Heart left ventricle (tissue), 16 donors: ENCODE measurements around the gene DOCK4. TPM values are rescaled to one million over a fixed set of nuclear protein-coding genes. Genes with fewer than 3 reads are reported as not detected.
A peak's percentile ranks its signal among the peaks of the same experiment; 100 is the strongest.

Source experiments
- ATAC-seq, 4 donors: fragments of 200-7000 bp; cut with Tn5 transposase; one replicate each; pipeline ENCODE4 v1.9.1; 2020 to 2022; ENCODE audit warnings: moderate library complexity in 4 of 4, mild to moderate bottlenecking in 3 of 4, moderate number of reproducible peaks in 1 of 4
- DNase-seq, 5 donors: peaks; one replicate each; pipeline ENCODE4 v3.0.0-alpha.2; 2020
- H3K27ac ChIP-seq, 12 donors: fragments of 200-600 bp; sonication (generic) in 4 of 12; one replicate each; pipeline versions ENCODE4 v1.5.0 to v1.8.0; 2016 to 2022; ENCODE audit warnings: mild to moderate bottlenecking in 2 of 12
- H3K27me3 ChIP-seq, 9 donors: fragments of 200-600 bp; sonication (generic) in 2 of 9; one replicate each; pipeline versions ENCODE4 v1.5.1 to v1.8.0; 2016 to 2022; ENCODE audit warnings: mild to moderate bottlenecking in 3 of 9
- H3K36me3 ChIP-seq, 9 donors: fragments of 200-600 bp; sonication (generic) in 2 of 9; one replicate each; pipeline versions ENCODE4 v1.5.0 to v1.8.0; 2018 to 2022; ENCODE audit warnings: mild to moderate bottlenecking in 2 of 9
- H3K4me1 ChIP-seq, 12 donors: fragments of 200-600 bp; sonication (generic) in 4 of 12; one replicate each; pipeline versions ENCODE4 v1.5.0 to v1.8.0; 2016 to 2022; ENCODE audit warnings: mild to moderate bottlenecking in 3 of 12
- H3K4me3 ChIP-seq, 12 donors: fragments of 200-600 bp; sonication (generic) in 4 of 12; one replicate each; pipeline versions ENCODE4 v1.5.0 to v1.8.0; 2017 to 2022; ENCODE audit warnings: mild to moderate bottlenecking in 9 of 12, moderate library complexity in 4 of 12
- H3K9me3 ChIP-seq, 12 donors: fragments of 200-600 bp; sonication (generic) in 4 of 12; one replicate each; pipeline versions ENCODE4 v1.5.0 to v1.8.0; 2016 to 2022; ENCODE audit warnings: mild to moderate bottlenecking in 1 of 12
- CTCF ChIP-seq, 12 donors: fragments of 200-600 bp; sonication (generic) in 4 of 12; IDR thresholded peaks; one replicate each; pipeline versions ENCODE4 v1.5.0 to v1.8.0; 2018 to 2022; ENCODE audit warnings: antibody characterized with exemption in 12 of 12, mild to moderate bottlenecking in 5 of 12
- POLR2A ChIP-seq, 2 donors: fragments of 450-650 bp; IDR thresholded peaks; one replicate each; pipeline ENCODE4 v1.6.1; 2017; ENCODE audit warnings: antibody characterized with exemption in 2 of 2, mild to moderate bottlenecking in 2 of 2, moderate library complexity in 2 of 2
- WGBS, 4 donors: extraction: QIAGEN DNeasy Blood & Tissue Kit in 2 of 4; methylation state at CpG; one replicate each; pipeline versions ENCODE4 v1.1.5 to v1.1.7; 2013 to 2018; 5-methylcytosine and 5-hydroxymethylcytosine counted together
- intact Hi-C, 10 donors: fragments of 100-400 bp; cut with DNase I; formaldehyde crosslinking; loops; one replicate each; pipeline versions ENCODE4 v1.11.1 to v1.14.2; 2022
- polyA plus RNA-seq, 2 donors: library from polyadenylated mRNA; stranded (reverse); fragments of 200-250 nt; gene quantifications; one replicate each; pipeline ENCODE4 v1.2.3, GENCODE V29; 2013
- total RNA-seq, 9 donors: library from RNA; depleted of rRNA in 2 of 9; stranded (reverse); fragments of >200 nt in 2 of 9; fragmentation: NEBNext Ultra II Directional in 3 of 9; extraction: Animal tissue kit (Norgen Biotek cat#: 25700) in 3 of 9; gene quantifications; one replicate each; pipeline versions ENCODE4 v1.1.0 to v1.2.4, GENCODE V29; 2016 to 2023
- donor health status: ischemic (EF 13 %, LVEDD 7.1; RV severe dilation, severe dysfunction).
- donor health status: healthy with polysubstance abuse.
- donor health status: DM: no; HTN: yes; CAD: no.
- donor health status: DM: no; HTN: no; CAD: no.
- donor health status: ischemic (EF 25% LVEDD 6.9; RV normal size, moderate dysfunction).
- donor health status: ischemic (EF 25% LVEDD 5.7; RV mildly dilated, moderate dysfunction).
- donor health status: healthy.
- donor health status: DM: yes; HTN: yes; CAD: no.
- donor health status: ischemic (EF 35%, LVEDD 5.7; RV mildly dilated, moderate dysfunction).
- donor health status: nonischemic (EF 11% LVEDD 7.7; RV severe dilation, severe dysfunction).
- donor health status: DM: yes; HTN: yes; CAD: no.
- donor health status: PGD.
- donor health status: ischemic (EF 29% LVEDD 5.4; RV normal size, mild dysfunction).
- donor health status: nonischemic (EF 23%, LVEDD 6.1; RV moderate dilation, normal function).

Gene DOCK4
- total and polyA plus RNA-seq, 11 donors: 5.1 to 40.8 (median 13.1) TPM

DNA sequence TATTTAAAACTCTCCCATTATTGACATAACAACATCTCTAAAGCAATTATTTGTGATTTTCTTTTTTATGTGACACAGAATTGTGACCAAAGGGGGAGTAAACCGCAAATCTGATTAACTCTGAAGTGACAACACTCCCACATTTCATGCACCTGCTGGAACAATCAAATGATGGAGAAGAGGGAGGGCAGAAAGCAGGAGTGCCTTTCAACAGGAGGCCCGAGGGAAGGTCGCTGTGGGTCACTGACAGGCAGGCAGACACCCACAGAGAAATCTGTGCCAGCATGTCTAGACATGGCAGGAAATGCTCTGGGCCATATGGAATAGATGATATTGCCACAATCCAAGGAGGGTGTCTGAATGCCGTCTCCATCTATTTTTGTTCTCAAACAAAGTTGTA is 247.3 kb downstream of the DOCK4 start:
- no peaks in the 10 kb centered on the region for H3K9me3 ChIP-seq
- H3K4me3 ChIP-seq: no peak overlapping the region
- no peak for ATAC-seq
- 43 to 49% (median 44%) methylated on average over 4 of the region's 4 CpGs for WGBS, 4 donors
- no peaks in the 10 kb centered on the region for H3K36me3 ChIP-seq
- H3K27ac ChIP-seq: no peak overlapping the region
- no peak for DNase-seq
- peaks cover 0 to 43% (median 22%) of the 10 kb centered on the region in 12 donors for H3K4me1 ChIP-seq
- H3K27me3 ChIP-seq: no peaks in the 10 kb centered on the region
- intact Hi-C loops: loop anchor here in 7 of 10 donors (5.0 to 10.0 kb wide), 6 partner anchors 56 to 456 kb away; partner anchors contain the start of genes DOCK4 (in 6 of the 7) and ZNF277 (in 6 of the 7)
- no peak for TF ChIP-seq POLR2A (IDR thresholded peaks at IDR 0.05)
- TF ChIP-seq CTCF (IDR thresholded peaks at IDR 0.05): no peak

GRCh38 chr7:111958431-111958830 is 247.8 kb downstream of the DOCK4 start:
- no peak for ATAC-seq
- intact Hi-C loops: loop anchor here in 7 of 10 donors (5.0 to 10.0 kb wide), 6 partner anchors 56 to 456 kb away; partner anchors contain the start of genes DOCK4 (in 6 of the 7) and ZNF277 (in 6 of the 7)
- no peaks in the 10 kb centered on the region for H3K36me3 ChIP-seq
- H3K27ac ChIP-seq: no peak overlapping the region
- WGBS, 4 donors: 79 to 88% (median 83%) methylated on average over 3 of the region's 3 CpGs
- peaks cover 0 to 48% (median 27%) of the 10 kb centered on the region in 12 donors for H3K4me1 ChIP-seq
- H3K4me3 ChIP-seq: no peak overlapping the region
- DNase-seq: no peak
- no peaks in the 10 kb centered on the region for H3K27me3 ChIP-seq
- no peaks in the 10 kb centered on the region for H3K9me3 ChIP-seq
- no peak for TF ChIP-seq POLR2A (IDR thresholded peaks at IDR 0.05)

- H3K36me3 ChIP-seq: no peaks in the 10 kb centered on the region
- WGBS, 4 donors: 54 to 81% (median 66%) methylated on average over 1 of the region's 1 CpG
- peaks cover 0 to 51% (median 29%) of the 10 kb centered on the region in 12 donors for H3K4me1 ChIP-seq
- intact Hi-C loops: loop anchor here in 7 of 10 donors (5.0 to 10.0 kb wide), 6 partner anchors 59 to 459 kb away; partner anchors contain the start of genes DOCK4 (in 6 of the 7) and ZNF277 (in 6 of the 7)
- H3K27me3 ChIP-seq: no peaks in the 10 kb centered on the region
- ATAC-seq (no peak), DNase-seq (no peak)
- H3K27ac ChIP-seq: peak overlapping the region in 2 of 12 donors; percentile 8 to 80
- TF ChIP-seq POLR2A (IDR thresholded peaks at IDR 0.05) (no peak), CTCF (IDR thresholded peaks at IDR 0.05) (no peak)
- no peaks in the 10 kb centered on the region for H3K9me3 ChIP-seq
- no peak overlapping the region for H3K4me3 ChIP-seq
Measured at GRCh38 chr7:111955616-111956015, 250.6 kb downstream of the DOCK4 start.

DNA sequence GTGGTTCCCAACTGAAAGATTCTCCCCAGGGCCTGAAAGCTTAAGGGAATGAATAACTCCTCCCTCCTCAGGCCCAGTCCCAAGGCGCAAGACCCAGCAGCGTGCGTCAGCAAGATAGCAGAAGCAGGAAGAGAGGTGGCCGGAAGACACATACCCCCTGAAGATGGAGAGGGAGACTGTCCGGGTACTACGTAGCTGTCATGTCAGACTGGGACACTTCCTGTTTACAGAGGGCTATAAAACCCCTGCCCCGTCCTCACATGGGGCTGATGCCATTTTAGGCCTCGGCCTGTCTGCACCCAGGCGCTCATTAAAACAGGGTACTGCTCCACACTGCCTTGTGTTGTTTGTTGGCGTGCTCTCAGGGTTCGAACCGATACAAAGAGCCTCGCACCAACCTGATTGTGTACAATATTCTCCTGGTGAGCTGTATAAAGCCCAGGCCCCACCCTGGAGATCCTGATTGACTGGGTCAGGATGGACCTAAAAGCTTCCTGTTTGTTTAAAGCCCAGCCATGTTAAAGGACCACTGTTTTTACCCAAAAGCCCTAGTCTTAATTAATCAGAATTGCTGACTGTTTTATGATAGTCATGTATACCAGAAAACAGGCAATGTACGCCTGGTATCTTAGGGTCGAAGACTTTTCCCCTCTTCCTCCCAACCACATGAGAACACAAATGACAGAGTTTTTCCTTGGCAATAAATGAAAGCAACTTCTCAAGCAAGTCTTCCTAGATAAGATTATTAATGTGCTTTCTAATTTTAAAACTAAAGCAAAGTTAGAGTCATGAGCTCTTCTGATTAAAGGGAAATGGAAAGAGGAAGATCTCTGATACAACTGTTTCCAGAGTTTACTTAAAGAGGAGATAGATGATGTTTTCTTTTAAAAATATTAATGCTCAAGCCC is 251.5 kb downstream of the DOCK4 start:
- Histone ChIP-seq H3K27me3 (no peaks in the 10 kb centered on the region), H3K36me3 (no peaks in the 10 kb centered on the region), H3K9me3 (no peaks in the 10 kb centered on the region), H3K4me3 (no peak overlapping the region), H3K27ac (peak overlapping the region in 10 of 12 donors; percentile 4 to 80 (median 46)), H3K4me1 (peaks cover 0 to 51% (median 29%) of the 10 kb centered on the region in 12 donors)
- ATAC-seq (peak in 3 of 4 donors; percentile 32 to 51 (median 36)), DNase-seq (peak in 2 of 5 donors; percentile 12 to 29)
- intact Hi-C loops: loop anchor here in 8 of 10 donors (5.0 to 10.0 kb wide), 6 partner anchors 60 to 460 kb away; partner anchors contain the start of genes DOCK4 (in 6 of the 8) and ZNF277 (in 6 of the 8)
- TF ChIP-seq POLR2A (IDR thresholded peaks at IDR 0.05): no peak
- no peak for TF ChIP-seq CTCF (IDR thresholded peaks at IDR 0.05)
- 72 to 86% (median 81%) methylated on average over 13 to 15 of the region's 15 CpGs for WGBS, 4 donors
